Fibroblast of peridontal ligament (primary cell): ENCODE results near the gene LRRC4.

ENCODE experiments used
- DNase-seq: peaks from one replicate; pipeline ENCODE4 v3.0.0-alpha.2; 2010; ENCODE audit errors: extremely low read depth

LRRC4 gene

DNA sequence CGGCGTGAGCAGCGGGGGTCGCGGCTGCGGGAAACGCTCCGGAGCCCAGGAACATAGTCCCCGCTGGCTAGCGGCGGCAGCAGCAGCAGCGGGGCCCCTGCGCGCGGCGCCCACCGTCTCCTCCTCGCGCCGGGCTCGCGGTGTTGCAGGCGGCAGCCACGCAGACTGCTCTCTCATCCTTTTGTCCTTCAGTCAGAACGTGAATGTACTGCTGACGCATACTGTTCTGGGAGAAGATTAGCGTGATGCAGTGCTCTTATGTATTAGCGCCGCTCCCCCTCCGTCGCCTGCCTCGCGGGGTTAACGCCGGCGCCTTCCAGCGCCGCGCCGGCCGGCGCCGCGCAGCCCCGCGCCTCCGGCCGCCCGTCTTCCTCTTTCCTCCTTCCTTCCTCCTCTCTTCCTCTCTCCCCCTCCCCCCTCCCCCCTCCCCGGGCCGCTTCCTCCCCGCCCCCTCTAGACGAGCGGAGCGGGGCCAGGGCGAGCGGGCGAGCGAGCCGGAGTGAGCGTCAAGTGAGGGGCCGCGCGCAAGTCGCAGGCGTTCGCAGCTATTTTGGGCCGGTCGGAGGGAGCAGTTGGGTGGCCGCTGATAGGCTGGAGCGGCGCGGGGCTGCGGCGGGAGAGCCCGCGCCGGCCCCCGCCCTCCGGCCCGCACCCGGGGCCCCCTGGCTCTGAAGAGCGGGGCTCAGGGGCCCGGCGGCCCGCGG lies 816 bp upstream of the LRRC4 start:
- peak; percentile 85 for DNase-seq

DNA sequence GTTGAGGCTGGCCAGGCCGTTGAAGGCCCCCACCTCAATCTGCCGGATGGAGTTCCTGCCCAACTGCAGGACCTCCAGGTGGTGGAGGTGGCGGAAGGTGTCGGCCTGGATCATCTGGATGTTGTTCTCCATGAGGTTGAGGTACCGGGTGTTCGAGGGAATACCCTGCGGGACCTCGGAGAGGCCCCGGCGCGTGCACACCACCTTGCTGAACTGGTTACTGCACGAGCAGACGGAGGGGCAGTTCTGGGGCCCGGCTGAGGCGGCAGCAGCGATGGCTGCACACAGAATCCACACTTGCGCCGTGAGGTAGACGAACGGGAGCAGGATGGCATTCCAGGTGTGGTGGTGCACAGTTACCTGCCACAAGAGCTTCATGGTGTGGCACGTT lies 979 bp downstream of the LRRC4 start:
- no peak for DNase-seq

DNA sequence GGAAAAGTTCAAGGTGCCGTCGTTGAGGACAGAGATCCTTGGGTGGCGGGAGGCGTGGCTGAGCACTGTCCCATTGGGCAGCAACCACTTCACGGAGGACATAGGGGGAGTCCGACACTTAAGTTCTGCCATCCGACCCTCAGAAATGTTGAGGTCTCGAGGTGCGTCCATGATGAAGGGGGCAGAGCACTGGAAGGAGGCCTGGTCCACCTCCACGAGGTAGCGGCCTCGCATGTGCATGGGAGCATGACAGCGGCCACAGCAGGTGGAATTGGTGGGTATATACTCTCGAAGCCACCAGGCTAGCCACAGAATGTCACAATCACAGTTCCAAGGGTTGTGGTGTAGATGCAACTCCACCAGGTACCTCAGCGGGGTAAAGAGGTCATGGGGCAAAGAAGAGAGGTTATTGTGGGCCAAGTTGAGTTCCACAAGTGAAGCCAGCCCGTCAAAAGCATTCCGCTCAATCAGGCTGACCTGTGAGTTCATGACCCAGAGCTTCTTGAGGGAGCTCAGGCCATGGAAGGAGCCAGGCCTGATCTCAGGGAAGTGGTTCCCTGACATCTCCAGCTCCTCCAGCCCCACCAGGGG lies 1.7 kb downstream of the LRRC4 start:
- no peak for DNase-seq

DNA sequence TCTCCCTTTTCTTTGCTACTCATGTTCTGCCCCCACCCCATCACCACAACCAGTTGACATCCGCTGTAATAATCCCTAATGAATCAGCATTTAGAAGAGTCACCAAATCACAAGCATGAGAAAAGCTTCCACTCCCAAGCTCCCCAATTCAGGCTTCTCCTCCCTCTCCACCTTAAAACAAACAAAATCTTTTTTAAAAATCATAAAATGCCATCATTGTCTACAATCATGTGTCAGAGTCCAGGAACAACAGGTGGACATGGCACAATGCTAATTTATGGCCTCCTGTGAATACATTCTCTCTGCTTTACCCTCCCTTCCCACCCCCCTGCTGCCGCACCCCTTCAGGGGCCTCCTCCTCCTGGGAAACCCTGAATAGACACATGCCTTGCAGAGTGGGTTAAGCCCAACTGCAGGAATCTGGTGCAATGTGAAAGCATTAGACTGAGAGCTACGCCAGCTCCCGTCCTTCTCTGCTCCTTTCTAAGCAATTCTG lies 3.7 kb downstream of the LRRC4 start:
- no peak for DNase-seq

DNA sequence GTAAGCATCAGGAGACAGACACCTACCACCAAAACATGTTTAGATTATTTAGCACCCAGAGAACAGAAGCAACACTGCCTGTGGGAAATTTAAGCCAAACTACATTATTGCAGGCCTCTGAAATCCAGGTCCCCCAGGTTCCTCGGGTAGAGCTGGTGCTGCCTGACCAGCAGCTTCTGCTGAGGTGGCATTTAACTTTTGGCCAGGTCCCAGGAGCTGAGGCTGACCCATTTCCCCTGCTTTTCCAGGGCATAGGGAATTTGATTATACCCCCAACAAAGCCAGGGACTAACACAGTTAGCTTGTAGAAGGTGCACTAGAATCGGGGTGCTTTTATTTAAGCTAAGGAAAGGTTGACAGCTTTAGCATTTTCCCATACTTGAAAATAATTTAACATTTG lies 4.7 kb downstream of the LRRC4 start:
- DNase-seq = no peak

DNA sequence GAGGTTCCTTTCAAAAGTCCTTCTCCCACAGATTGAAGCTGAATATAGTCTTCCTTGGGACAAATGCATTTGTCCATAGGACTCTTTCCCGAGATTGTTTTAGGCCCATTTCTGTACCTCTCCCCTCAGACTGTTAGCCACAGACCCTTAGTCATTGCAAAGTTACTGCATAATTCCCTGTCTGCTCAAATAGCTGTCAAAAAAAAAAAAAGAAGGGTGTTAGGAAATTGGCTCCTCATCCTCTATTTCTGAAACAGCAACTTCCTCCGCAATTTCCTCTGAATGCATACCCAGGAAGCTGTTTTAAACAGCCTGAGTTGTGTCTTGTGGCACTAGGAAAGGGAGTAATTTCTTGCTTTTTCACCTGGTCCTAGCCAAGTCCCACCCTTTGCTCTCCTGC lies 5.4 kb downstream of the LRRC4 start:
- no peak for DNase-seq

DNA sequence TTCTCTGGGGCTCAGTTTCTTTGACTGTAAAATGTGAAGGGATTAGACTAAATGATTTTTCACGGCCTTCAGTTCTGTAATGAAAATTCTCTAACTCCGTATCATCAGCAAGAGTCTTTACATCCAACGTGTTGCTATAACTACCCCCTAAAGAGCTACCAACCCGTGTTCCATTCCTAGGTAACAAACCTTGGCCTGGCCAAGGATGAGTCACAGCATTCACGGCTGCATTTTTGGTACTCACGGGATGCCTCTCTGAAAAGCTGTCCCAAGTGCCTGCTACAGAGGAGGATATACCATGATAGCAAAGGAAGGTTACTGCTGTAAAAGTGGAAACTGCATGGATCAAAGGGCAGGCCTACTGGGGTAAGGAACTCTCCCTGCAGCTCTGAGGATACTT lies 5.9 kb downstream of the LRRC4 start:
- no peak for DNase-seq

DNA sequence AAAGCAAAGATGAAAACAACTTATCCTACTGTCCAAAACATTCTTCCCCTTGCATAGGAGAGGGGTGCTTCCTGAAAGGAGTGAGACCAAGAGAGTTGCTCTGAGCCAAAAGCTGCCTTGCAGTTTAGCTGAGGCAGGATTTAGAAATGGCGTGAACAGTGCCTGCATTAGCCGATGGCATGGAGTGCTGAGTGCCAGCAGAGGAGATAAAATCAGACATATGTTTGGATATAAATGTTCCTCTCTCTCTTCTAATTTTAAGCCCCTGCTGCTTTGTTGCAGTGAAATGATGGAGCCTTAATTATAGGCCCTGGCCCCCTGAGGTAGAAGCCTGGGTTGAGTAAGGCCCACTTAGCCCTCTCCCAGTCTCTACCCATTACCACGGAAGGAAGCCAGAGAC lies 7.1 kb downstream of the LRRC4 start:
- no peak for DNase-seq

DNA sequence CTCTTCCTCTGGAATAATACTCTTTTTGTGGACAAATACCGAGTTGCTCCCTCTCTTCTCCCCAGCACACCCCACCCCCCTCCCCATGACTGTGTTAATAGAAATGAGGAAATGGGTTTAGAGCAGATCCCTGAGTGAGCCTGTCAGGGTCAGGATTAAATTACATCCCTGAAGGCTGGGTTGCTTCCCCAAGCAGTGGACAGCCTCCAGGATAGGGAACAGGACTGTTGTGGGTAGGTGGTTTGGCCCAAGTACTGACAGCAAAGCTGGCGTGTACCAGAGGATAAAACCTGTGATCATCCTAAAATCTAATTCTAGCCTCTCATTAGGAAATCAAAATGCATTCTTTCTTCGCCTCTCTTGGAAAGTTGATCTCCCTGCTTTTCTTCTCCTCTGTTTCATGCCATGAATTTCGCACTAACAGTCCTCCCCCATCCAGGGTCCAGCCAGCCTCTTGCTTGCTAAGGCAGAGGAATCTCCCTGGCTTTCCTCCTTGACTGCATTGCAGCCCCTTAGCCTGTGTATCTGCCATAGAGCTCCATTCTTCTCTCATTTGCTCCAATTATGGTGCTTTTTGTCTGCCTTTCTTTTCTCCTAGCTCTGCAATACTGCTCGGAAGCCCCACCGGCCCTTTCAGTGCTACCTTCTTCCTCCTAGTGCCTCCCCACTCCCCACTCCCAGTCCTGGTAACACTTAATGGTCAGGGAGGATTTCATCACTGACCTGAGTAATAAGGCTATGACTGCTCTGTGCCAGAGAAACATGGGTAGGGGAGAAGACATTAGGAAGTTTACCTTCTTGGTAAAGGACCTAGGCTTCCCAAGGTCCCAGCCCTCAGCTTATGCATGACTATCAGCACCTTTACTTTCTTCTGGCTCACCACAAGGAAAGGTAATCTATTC lies 8.4 kb downstream of the LRRC4 start:
- peak; percentile 80 for DNase-seq

DNA sequence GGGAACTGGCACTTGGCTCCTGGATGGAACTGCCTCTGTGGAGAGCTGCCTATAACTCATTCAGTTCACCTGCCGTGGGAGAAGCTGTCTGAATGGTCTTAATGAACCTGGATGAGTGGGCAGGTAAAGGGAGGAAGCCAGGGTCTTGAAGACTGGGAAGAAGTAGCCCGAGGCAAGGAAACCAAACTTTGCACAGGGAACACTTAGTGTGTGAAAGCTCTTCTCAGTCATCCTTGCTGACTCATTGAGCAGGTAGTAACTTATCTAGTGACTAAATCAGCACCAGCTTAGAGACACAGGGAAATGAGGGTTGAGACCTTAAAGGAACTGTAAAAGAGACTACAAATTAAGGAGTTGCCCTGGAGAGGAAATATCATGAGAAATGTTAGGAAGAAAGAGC lies 9.9 kb downstream of the LRRC4 start:
- DNase-seq = no peak

DNA sequence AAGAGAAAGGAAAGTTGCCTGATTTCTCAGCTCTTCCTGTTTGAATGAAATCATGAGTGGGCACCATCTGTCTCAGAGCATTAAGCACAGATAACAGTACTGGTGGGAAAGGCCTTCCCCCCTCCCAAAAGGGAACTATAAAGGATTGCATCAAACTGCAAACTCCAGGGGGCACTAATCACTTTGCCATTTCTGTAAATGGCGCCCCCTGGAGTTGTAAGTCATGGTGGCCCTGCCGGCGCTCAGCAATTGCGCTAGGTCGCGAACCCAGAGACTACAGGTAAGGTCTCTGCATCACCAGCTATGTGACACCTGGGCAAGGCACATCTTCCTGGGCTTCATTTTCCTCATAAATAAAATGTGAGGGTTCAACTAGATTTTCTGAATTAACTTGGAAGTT lies 11.1 kb downstream of the LRRC4 start:
- no peak for DNase-seq

DNA sequence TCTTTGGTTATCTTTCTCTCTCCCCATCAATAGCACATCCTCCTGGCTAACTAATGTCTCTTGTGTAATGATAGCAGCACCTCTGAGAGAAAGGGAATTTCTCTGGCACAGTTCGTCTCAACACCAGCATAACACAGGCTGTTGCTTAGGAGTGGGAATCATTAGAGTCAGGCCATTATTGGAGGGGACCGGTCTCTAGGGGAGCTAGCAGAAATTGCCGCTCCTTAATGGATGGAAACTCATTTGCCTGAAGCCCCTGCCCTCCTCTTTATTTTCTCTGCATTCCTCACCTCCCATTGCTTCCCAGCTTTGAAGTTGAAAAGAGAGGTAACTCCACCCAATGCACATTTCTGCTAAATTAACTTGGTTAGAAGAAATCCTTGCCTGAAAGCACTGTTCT lies 11.9 kb downstream of the LRRC4 start:
- no peak for DNase-seq

DNA sequence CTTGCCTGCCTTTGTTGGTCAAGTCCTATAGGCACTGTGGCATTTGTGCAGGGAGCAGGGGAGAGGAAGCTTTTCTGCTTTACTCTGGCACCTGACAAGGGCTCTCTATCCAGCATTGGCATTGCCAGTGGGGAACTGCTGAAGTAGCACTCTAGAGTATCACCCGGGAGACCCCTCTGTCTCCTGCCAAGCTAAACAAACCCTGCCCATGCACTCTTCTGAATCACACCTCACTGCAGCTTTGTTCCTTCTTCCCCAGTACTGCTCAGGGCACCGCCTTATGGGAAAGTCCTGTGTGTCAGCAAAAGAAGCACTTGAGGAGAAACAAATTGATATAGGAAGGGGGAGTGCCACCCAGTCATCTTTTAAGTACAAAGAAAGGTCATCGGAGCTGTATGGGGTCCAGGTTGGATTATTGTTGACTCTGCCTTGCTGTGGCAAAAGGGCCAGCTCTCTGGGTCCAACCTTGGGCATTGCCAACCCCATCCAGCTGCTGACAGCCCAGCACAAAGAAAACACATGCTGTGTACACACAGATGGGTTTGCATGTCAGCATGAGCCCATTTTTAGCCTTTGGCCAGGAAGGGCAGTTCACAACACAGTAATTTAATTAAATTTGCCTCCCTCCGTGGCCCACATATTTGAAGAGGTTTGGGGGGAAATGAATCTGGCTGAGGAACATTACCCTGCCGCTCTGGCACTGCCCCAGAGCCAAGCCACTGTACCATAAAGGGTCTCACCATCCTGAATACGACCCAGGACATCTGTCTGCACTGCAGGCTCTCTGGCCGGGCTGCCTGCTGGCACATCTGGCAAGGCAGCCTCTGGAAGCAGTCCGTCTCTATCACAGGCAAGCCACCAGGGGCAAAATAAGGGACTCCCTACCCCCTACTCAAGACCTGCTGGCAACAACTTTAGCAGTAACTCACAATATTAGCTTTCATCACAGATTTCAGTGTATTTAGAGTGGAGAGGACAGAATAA lies 13.1 kb downstream of the LRRC4 start:
- no peak for DNase-seq

DNA sequence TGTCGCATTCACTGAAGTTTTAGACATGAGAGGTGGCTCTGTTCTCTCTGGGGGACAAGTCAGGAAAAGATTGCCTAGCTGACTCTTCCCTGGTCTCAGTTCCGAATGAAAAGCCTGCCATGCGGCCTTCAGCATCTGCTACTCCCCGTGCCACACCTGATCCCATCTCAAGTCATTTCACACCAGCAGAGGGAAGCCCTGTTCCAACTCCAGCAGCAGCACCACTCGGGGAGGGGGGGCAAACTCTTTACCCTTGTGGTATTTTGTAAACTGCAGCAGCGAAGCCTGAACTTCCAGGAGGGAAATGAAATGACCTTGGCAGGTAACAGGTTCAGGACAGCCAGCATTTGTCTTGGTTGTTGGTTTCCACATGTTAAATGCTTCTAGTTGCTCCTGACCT lies 13.8 kb downstream of the LRRC4 start:
- DNase-seq = no peak

DNA sequence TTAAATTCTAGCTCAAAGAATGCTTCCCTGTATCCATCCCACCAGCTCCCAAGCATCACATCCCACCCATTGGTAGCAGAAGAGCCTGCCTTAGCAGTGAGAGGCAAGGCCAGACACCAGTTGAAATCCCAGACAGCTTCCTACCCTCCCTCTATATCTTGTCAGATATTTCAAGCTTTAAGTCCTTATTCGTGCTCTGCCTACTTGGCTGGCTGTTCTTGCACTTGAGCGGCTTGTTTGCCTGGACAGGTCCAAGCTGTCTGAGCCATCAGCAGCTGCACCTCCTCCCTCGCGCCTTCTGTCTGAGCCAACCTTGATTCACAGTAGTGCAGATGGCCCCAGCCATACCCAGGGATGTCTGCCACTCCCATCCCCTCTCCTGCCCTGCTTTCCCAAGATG lies 16.4 kb downstream of the LRRC4 start:
- DNase-seq = no peak

DNA sequence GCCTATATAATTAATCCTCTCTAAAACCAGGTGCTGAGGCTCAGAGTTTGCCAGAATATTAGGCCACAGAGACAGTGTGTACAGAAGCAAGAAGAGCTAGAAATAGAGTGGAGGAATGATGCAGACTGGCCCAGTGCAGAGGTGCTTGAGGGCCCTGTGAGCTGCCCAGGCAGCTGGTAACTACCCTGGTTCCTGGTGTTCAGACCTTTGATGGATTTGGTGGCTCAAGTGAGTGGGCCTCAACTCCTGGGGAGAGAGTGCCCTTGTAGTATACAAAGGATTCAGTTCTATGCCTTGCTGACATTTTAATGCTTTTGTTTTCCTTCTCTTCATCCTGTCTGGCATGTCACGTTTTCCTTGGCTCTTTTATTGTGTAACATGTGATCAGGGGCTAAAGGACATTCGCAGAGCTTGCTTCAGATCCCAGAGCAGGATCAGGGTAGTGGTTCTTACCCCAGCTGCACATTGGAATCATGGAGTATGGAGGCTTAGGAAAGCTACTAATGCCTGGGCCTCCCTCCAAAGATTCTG lies 20.0 kb downstream of the LRRC4 start:
- DNase-seq = no peak

DNA sequence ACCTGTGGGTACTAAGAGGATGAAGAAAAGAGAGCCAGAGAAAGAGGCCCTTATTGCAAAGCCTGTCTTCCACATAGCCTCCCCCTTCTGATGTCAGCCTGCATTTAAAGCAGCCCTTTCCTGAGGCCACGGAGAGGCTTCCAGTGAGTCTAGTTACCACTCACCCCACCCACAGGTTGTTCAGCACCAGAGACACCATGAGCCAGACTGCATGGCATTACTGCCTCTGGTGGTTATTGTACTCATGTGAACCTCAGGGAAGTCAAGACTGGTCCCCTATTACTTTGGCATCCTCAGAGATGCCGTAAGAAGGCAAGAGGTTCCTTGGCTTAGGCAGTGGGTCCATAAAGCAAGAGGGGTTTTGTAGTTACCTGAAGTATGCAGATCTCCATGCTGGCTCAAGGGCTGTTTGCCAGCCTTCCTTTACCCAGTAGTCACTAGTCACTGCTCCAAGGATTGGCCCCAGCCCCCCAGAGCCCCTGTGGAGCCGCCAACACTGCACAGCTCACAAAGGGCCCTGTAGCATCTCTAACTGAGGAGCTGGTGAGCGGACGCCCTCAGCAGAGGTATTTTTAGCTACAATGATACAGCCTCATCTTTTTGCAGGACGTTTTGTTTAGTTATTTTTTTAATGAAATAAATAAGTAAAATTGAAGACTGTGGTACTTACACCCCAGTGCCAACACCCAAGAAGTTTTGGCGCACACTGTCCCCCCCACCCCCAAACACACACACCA lies 20.7 kb downstream of the LRRC4 start:
- DNase-seq = no peak

DNA sequence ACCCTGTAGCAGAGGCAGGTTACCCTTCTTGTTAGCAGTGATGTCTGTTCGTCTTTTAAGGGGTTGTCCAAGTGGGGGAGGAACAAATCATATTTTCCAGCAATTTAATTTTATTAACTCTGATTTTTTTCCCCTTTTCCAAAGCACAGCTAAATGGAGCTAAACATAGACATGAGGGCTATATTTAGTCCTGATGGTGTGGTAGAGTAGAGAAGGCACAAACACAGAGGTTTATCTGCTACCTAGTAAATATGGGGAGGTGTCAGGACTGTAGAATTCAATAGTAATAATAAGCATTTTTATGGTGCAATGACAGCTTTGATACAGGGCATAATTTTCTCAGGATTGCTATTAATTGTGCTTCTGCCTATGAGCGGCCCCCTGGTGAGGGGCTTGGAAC lies 22.5 kb downstream of the LRRC4 start:
- DNase-seq = no peak

DNA sequence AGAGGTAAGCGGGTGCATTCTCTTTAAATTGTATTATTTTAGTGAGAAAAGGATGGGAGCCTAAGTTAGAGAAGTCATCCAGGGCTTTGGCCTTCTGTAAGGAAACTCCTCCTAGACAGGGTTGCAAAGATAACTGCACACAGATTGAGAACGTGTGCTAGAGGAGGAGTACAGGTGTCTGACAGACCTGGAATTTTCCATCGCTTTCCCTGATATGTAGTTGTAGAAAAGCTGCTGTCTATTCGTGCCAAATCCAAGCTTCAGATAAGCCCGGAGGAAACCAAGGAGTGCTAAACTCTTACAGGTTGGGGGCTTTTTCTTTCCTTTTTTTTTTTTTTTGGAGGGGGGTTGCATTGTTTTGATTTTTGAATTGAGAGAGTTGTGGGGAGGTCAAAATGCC lies 23.1 kb downstream of the LRRC4 start:
- DNase-seq = no peak

DNA sequence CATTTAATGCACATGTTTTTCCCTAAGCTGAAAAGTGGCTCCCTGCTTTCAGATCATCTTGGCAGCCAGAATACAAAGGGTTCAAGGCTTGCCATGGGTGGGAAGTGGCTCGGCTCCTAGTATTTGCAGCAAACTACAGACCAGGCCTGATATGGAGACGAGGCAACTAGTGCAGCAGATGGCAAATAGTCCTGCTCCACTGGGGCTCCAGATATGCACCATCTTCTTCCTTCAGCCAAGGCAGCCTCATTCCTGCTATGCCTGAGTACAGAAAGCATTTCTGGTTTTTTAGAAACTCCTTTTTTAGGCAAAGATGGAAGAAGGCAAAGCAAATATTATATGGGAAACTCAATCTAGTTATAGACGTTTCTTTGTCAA lies 23.9 kb downstream of the LRRC4 start:
- DNase-seq = no peak
